SK-N-MC (cell line): Measurements from ENCODE around the gene HOXB5.

Source experiments
- EZH2 ChIP-seq: fragments of 200-600 bp; sonication (generic); IDR thresholded peaks from one replicate; pipeline ENCODE4 v1.6.1; 2017; ENCODE audit warnings: antibody characterized with exemption
- POLR2AphosphoS5 ChIP-seq: IDR thresholded peaks from 2 replicates; pipeline ENCODE4 v1.6.1; 2012; ENCODE audit warnings: mild to moderate bottlenecking, low read depth, low read length, borderline replicate concordance

- TF ChIP-seq POLR2AphosphoS5, result peak; percentile 40; the same call in 1 of the 2 replicates
- no peak for TF ChIP-seq EZH2
Observed at GRCh38 chr17:48610282-48611211, 17.0 kb upstream of the HOXB5 start, which contains the start of gene HOXB7.
